ENCODE measurements around the gene RPS6KA2. TPM values are rescaled to one million over a fixed set of nuclear protein-coding genes. Genes with fewer than 3 reads are reported as not detected.

The RPS6KA2 gene
- total and polyA plus RNA-seq, 8 donors: 7.9 to 95.4 (median 22.9) TPM

- Histone ChIP-seq H3K36me3 (peaks cover 0 to 33% (median 0%) of the 10 kb centered on the region in 3 donors), H3K4me1 (no peaks in the 10 kb centered on the region), H3K4me3 (no peak overlapping the region), H3K27ac (no peak overlapping the region), H3K27me3 (no peaks in the 10 kb centered on the region), H3K9me3 (no peaks in the 10 kb centered on the region)
- DNase-seq (no peak), ATAC-seq (no peak), FAIRE-seq (no peak)
- 93 to 96% methylated on average over 7 of the region's 7 CpGs for WGBS, 2 donors
- no peak for TF ChIP-seq CTCF (IDR thresholded peaks at IDR 0.05)
- intact Hi-C loops (cut with DNase I): no loop called here
These were observed 207.8 kb downstream of the RPS6KA2 start for GRCh38 chr6:166419286-166419685.

GRCh38 chr6:166418691-166419143, 208.3 kb downstream of the RPS6KA2 start:
- Histone ChIP-seq H3K9me3 (no peaks in the 10 kb centered on the region), H3K4me1 (no peaks in the 10 kb centered on the region), H3K36me3 (peaks cover 0 to 29% (median 0%) of the 10 kb centered on the region in 3 donors), H3K27ac (no peak overlapping the region), H3K4me3 (no peak overlapping the region), H3K27me3 (no peaks in the 10 kb centered on the region)
- DNase-seq: no peak
- intact Hi-C loops (cut with DNase I): no loop called here
- TF ChIP-seq CTCF (IDR thresholded peaks at IDR 0.05): no peak
- WGBS, 2 donors: 92 to 94% methylated on average over 9 of the region's 9 CpGs
- no peak for FAIRE-seq
- no peak for ATAC-seq

- no peak for DNase-seq
- no peaks in the 10 kb centered on the region for H3K27me3 ChIP-seq
- no peak for FAIRE-seq
- 93 to 95% methylated on average over 6 of the region's 6 CpGs for WGBS, 2 donors
- intact Hi-C loops (cut with DNase I): no loop called here
- H3K36me3 ChIP-seq: peaks cover 0 to 26% (median 0%) of the 10 kb centered on the region in 3 donors
- H3K9me3 ChIP-seq: no peaks in the 10 kb centered on the region
- H3K27ac ChIP-seq: no peak overlapping the region
- H3K4me1 ChIP-seq: no peaks in the 10 kb centered on the region
- ATAC-seq: no peak
- no peak overlapping the region for H3K4me3 ChIP-seq
- no peak for TF ChIP-seq CTCF (IDR thresholded peaks at IDR 0.05)
These were observed 209.8 kb downstream of the RPS6KA2 start for GRCh38 chr6:166417285-166417691.

- FAIRE-seq (no peak), ATAC-seq (no peak), DNase-seq (no peak)
- no peak overlapping the region for H3K27ac ChIP-seq
- no peaks in the 10 kb centered on the region for H3K27me3 ChIP-seq
- no peak overlapping the region for H3K4me3 ChIP-seq
- no peak for TF ChIP-seq CTCF (IDR thresholded peaks at IDR 0.05)
- 71 to 93% methylated on average over 5 of the region's 5 CpGs for WGBS, 2 donors
- peaks cover 0 to 28% (median 0%) of the 10 kb centered on the region in 3 donors for H3K36me3 ChIP-seq
- no peaks in the 10 kb centered on the region for H3K9me3 ChIP-seq
- intact Hi-C loops (cut with DNase I): no loop called here
- no peaks in the 10 kb centered on the region for H3K4me1 ChIP-seq
These were observed 211.2 kb downstream of the RPS6KA2 start for GRCh38 chr6:166415833-166416347.

- no peaks in the 10 kb centered on the region for H3K4me1 ChIP-seq
- FAIRE-seq: no peak
- no peaks in the 10 kb centered on the region for H3K27me3 ChIP-seq
- H3K36me3 ChIP-seq: peaks cover 0 to 28% (median 0%) of the 10 kb centered on the region in 3 donors
- no peak overlapping the region for H3K4me3 ChIP-seq
- no peak for ATAC-seq
- H3K27ac ChIP-seq: no peak overlapping the region
- intact Hi-C loops (cut with DNase I): no loop called here
- H3K9me3 ChIP-seq: no peaks in the 10 kb centered on the region
- DNase-seq: no peak
- WGBS, 2 donors: 75 to 87% methylated on average over 5 of the region's 5 CpGs
- TF ChIP-seq CTCF (IDR thresholded peaks at IDR 0.05): no peak
These were observed 211.7 kb downstream of the RPS6KA2 start for GRCh38 chr6:166415306-166415705.
